SK-MEL-5 (cell line): Measurements from ENCODE around the gene GRIK4. TPM values are rescaled to one million over a fixed set of nuclear protein-coding genes. Genes with fewer than 3 reads are reported as not detected.

Experiments
- DNase-seq: peaks from one replicate; pipeline ENCODE4 v3.0.0-alpha.2; 2016; ENCODE audit warnings: low read depth, low spot score
- in situ Hi-C: cut with HindIII; loops from 2 replicates; pipeline ENCODE4 v1.10.0; 2016; ENCODE audit warnings: low sequenced_read_pairs, high pct_unique_total_duplicates, low pct_unique_long_range_greater_than_20kb
- total RNA-seq: library from RNA; depleted of rRNA; stranded (reverse); fragments of >200 nt; shearing (Covaris generic); gene quantifications from 2 replicates; pipeline ENCODE4 v1.2.3, GENCODE V29; 2014

The GRIK4 gene
- total RNA-seq, 1 experiment from 2014 or later: not detected

DNA sequence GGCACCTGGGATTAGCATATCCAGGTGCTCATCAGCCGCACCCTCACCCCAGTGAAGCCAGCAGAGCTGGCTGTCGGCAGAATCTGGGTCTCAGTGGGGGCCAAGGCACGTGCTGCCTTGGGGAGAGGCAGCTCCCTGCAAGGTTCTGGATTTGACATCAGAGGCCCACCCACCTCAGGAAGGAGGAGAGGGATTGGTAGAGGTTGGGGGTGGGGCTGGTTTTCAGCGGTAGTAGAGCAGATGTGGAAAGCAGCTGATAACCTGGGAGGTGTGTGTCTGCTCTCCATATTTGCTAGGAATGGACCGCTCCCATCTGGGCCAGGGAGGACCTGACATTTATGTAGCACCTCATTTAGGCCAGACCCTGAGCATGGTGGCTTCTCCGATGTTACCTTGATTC is 147.5 kb downstream of the GRIK4 start:
- in situ Hi-C loops: no loop called here
- DNase-seq: no peak

DNA sequence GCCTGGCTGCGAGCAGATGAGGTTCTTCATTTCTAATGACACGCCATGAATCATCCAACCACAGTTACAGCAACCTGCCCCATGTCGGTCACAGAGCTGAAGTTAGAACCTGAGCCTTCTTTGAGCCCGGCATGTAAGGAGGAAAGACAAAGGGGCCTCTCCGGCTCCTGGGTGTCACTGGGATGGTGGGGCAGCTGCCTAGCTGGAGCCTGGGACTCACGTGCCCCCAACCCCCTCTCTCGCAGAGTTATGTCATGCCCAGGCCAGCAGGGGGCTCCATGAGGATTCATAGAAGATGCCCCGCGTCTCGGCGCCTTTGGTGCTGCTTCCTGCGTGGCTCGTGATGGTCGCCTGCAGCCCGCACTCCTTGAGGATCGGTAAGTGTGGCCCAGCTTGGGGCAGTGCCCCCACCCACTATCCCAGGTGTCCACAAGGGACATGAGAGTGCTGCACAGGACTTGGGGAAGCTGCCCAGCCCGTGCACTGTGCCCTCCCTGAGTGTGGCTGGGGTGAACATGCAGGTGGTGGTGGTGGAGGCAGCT is 148.5 kb downstream of the GRIK4 start:
- in situ Hi-C loops: no loop called here
- DNase-seq: peak; percentile 56

DNA sequence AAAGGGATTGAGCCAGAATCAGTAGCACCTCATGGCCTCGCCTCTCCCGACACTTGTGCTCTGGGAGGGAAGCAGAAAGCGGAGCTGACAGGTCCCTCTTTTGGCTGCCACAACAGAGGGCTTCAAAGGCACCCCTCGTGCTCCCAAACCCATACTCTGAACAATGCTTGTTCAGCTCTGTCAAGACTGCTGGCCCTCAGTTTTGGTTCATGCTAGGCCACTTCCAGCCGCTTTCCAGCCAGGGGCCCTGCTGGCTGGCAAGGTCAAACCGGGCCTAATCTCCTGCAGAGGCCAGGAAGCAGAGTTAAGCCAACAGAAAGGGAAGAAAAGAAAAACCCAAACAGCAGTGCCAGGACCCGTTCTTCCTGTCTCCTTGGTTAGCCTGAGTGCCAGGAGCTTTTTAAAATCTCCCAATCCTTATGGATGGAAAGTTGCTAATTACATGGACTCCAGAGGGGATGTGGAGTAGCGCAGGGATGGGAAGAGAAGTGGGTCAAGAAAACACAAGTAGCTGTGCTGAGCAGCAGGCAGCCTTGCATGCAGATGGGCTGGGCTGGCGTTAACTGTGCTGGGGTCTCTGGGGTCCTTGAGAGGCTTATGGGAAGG is 150.6 kb downstream of the GRIK4 start:
- in situ Hi-C loops: no loop called here
- no peak for DNase-seq

DNA sequence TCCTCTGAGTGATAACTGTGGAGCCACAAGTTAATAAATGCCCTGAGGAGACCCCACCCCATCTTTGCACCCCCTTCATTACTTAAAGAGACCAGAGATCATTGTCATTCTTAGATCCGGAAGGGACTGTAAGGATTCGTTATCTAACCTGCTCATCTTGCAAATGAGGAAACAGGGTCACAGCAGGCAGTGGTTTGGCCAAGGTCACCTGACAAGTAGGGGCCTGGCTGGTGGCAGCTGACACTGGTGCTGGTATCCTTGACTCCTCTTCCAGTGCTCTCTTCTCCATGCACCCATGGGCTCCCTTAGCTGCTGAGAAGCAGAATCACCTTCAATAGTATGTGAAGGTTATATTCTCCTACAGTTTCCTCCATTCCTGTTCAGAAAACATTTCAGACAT is 151.6 kb downstream of the GRIK4 start:
- no peak for DNase-seq
- in situ Hi-C loops: no loop called here

DNA sequence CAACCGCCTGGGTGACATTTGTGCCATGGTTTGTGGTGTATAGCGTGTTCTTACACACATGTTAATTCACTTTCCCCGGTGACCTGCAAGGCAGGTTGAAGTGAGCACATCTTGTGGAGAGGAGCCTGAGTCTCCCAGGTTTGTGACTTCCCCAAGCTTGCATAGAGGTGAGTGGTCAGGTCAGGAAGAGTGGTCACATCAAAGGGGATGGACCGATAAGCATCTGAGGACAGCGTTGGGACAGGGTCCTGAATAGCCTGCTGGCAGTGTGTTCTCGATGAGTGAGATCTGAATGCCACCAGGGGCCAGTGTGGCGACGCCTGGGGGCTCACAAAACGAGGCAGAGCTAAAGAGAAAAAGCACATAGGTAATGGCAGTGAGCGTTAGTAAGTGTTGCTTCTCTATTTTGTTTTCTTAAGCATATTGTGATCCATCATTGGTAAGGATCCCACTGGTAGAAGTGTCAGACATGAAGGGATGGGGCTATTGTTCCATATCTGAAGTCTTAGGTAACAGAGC is 154.6 kb downstream of the GRIK4 start:
- no peak for DNase-seq
- in situ Hi-C loops: no loop called here

DNA sequence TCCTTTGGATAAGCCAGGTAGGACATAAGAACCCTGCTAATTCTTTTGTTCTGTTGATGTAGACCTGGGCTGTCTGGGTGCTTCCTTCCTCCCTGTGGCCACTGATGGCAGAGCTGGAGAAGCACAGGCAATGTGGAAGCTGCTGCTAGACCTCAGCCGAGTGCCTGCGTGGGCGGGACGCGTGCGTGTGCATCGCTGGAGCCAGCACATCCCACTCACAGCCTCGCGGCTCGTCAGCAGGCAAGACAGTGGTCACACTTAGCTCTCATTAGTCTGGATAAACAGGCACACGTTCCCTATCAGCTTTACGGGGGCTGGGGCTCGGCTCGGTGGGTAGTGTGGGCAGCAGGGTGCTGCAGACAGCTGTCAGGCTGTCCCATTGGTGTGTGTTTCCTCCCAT is 155.7 kb downstream of the GRIK4 start:
- DNase-seq: no peak
- in situ Hi-C loops: no loop called here

DNA sequence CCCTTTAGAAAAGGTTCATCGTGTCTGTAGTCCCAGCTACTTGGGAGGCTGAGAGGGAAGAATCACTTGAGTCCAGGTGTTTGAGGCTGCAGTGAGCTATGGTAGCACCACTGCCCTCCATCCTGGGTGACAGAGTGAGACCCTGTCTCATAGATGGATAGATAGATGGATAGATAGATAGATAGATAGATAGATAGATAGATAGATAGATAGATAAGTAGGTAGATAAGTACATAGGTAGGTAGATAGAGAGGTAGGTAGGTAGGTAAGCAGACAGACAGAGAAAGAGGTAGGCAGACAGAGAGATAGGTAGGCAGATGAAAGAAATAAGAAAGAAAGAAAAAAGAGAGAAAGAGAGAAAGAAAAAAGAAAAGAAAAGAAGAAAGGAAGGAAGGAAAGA is 156.4 kb downstream of the GRIK4 start:
- no peak for DNase-seq
- in situ Hi-C loops: no loop called here

DNA sequence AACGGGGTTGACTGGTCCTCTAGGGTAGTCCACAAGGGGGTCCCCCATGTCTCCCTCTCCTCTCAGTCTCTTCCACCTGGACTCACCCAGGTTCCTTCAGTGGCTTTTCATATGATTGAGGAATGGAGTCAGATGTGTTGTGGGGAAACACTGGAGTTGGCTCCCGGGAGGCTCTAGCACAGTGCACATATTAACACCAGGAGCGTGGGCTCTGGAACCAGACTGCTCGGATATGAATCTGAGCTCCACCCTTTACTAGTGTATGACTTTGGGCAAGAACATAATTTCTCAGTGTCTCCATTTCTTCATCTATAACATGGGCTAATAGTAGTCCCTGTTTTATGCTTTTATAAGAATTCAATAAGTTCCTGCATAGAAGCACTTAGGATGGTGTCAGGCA is 157.0 kb downstream of the GRIK4 start:
- in situ Hi-C loops: no loop called here
- DNase-seq: no peak

DNA sequence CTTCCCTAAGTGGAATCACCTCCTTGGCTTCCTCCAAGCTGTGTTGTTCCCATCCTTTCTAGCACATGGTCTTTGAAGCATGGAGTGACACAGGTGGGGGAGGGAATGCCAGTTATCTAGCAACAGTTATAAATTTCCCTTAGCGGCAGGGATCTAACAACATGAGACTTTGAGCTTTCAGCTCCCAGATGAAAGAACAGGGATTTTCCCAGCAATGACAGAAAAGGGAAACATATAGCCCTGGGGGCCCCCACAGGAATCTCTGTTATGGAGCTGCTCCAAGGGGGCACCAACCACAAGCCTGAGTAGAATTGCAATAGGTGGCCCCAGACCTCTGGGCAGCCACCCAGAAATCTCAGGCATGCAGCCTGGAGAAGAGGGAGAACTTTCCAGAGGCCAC is 163.0 kb downstream of the GRIK4 start:
- no peak for DNase-seq
- in situ Hi-C loops: no loop called here

DNA sequence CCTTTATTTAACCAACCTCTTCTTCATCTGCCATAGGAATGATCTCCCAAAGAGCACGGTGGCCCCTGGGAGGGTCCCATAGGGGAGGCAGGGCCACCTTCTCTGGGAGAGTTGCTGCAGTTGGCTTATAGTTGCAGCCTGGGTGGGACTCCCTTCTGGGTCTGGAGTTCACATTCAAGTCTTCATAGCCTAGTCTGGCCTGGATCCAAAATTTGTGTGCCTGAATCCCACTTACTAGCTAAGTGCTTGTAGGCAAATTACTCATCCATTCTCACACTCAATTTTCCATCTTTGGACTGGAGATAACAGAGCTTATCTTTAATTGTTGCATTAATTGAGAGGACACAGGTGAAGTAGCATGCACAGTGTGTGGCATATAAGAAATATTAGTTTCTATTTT is 163.6 kb downstream of the GRIK4 start:
- in situ Hi-C loops: no loop called here
- no peak for DNase-seq

DNA sequence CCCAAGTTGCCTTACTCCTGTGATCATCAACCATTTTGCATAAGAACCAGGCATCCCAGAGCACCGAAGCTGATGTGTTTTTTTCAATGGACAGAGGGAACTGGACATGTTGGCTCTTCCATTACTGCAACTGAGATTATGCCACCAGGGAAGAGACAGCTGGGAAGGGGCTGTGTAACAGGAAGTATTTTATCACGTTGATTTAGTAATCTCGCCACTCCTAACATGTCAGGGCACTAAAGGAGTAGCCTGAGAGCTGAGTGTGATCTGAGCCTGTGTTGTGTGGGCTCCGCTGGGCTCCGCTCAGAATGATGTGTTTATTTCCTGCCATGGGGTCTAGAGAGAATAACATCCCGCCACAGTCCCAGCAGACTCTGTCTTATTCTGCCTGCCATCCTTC is 165.4 kb downstream of the GRIK4 start:
- in situ Hi-C loops: no loop called here

DNA sequence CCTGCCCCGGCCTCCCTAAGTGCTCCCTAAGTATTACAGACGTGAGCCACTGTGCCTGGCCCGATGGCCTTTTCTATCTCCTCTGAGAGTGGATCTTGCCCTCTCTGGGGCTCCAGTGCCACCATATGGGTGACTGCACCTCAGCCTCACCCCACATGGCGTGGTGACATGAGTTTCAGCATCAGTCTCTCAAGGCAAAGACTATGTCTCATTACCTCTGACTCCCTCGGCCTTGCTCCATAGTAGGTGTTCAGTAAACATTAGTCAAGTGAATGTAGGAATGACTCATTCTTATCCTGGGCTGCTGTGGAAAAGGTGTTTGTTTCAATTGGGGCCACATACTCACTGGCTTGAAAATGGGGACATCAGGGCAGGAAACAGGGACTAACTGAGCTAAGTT is 168.8 kb downstream of the GRIK4 start:
- DNase-seq: no peak
- in situ Hi-C loops: no loop called here

More for the DNA sequence above, 165.4 kb downstream of the GRIK4 start:
- DNase-seq: no peak

DNA sequence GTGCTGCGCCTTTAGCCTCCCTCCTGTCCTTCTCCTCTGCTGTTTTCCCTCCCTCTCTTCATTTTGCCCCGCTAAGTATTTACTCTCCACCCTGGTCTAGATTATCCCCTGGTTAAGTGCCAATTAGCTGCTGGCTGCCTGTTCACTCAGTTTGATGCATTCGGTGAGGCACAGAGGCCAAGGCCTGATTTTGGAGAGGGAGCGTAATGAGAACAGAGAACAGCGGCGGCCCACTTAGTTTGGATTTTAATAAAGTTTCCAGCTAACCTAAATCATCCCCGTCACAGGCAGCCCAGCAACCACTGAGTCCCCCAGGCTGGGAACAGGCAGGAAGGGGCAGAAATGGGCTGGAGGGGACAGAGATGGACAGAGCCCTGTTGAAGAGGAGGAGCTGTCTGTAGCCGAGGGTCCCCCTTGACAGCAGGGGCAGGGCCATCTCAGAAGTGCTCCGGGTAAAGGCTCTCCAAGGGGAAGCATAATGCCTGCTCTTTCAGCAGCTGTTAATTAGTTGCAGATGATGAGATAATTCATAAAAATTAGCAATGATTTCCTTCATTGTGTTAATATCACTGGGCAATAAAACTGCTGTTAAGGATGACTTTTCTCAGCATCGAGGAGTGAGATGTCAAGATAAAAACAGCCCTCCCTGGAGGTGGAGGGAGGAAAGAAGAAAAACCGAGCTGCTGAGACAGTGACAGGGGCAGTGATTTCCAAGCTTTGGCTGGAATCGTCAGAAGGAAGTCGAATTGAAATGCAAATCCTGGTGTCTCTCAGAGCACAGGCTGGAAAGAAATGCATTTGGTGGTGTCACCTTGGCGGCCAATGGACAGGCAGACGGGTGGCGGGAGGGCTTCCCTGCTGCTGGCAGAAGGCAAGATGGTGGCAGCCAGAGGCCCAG is 170.1 kb downstream of the GRIK4 start:
- in situ Hi-C loops: no loop called here

DNA sequence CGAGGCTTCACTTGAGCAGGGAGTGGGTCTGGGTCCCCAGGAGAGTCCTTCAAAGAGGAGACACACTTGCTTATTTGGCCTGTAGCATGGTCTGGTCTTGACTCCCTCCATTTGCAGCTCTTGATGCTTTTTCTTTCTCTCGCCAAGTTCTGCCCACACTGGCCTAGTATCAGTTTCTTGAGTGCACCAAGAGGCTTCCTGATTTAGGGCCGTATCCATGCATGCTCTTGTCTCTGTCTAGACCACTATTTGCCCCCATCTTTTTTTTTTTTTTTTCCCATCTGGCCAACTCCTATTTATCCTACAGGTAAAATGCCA is 170.7 kb downstream of the GRIK4 start:
- DNase-seq: no peak
- in situ Hi-C loops: no loop called here

More for the DNA sequence above, 170.1 kb downstream of the GRIK4 start:
- DNase-seq: no peak

DNA sequence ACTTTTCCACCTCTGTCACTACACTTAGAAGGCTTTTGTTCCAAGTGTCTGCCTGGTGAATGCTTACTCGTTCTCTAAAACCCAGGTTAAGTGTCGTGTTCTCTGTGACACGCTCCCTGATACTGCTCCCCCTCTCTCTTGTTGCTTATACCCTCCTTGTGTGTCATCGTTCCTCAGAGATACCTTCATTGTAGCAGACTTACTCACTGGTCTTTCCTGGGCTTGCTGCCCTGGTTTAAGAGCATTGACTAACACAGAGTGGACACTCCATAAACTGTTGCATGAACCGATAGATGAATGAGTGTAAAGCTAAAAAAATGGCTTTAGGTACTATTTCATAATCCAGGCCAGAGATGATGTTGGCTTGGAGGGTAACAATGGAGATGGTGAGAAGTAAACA is 171.3 kb downstream of the GRIK4 start:
- DNase-seq: no peak
- in situ Hi-C loops: no loop called here

DNA sequence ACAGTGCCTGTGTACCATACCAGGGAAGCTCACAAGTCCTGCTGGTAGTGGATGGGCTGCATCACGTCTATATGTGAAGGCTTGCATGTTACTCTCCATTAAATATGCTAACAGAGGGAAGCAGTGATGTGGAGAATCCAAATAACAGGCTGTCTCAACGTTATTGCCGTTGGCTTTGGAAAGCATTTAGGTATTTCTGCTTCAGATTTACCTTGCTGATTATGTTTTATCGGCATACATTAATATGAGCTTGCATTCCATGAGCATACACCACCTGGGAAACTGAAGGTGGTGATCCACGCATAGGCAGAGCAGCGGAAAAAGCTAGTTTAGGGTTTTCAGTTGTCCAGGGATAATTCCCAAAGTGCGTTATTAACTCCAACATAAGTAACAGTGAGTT is 175.0 kb downstream of the GRIK4 start:
- DNase-seq: no peak
- in situ Hi-C loops: no loop called here

DNA sequence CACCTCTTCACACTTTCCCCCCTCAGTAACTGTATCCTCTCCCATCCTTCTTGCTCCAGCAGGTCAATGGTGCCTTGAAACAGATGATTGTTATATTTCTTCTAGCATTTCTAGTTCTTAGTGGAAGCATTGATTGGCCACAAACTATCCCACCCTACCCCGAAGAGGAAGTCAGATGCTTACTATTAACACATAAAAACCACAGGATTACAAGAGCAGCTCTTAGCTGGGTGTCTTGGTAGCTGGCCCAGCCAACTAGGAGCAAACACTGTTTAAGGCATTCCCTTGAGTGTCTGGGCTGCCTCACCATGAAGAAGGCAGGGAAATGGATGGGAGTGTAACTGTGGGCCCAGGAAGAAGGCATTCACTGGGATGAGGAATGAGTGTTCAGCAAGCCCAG is 176.6 kb downstream of the GRIK4 start:
- no peak for DNase-seq
- in situ Hi-C loops: no loop called here

DNA sequence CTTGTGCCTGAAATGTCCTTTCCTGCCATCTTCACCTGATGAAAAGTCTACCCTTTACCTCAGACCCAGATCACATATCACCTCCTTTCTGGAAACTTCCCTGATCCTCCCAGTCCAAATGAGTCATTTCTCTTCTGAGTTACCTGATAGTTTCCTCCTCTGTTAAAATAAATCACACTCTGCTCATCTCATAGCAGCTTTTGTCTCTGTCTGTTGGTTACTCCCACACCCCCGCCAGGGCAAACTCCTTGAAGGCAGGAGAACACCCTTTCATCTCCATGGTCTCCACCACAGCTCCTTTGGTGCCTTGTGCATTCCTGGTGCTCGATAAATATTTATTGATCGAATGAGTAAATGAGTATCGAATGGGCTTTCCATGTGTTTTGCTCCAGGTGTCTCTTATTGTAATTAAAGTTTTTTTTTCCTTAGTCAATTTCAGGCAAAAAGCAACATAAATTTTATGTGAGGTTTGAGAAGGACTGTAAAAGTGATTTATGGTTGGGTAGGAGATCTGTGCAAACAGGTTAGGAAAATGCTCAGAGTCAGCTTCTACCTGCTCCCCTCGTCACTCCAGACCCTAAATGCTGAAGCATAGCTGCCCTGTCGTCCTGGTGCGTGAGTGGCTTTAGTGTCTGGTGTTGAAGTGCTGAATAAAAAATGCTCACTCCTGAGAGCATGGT is 178.2 kb downstream of the GRIK4 start:
- DNase-seq: no peak
- in situ Hi-C loops: no loop called here
